ENCODE data around the gene TF.

Gene TF

GRCh38 chr3:133701435-133702358 is 44.5 kb upstream of the TF start:
- Mint-ChIP-seq H3K36me3 (ENCODE audit: low read depth) (no peaks in the 10 kb centered on the region), H3K27me3 (ENCODE audit: low read depth) (peaks cover 4% of the 10 kb centered on the region), H3K9me3 (no peaks in the 10 kb centered on the region), H3K4me3 (no peak overlapping the region), H3K27ac (no peak overlapping the region), H3K4me1 (no peaks in the 10 kb centered on the region)
- TF ChIP-seq, protein P1, sequence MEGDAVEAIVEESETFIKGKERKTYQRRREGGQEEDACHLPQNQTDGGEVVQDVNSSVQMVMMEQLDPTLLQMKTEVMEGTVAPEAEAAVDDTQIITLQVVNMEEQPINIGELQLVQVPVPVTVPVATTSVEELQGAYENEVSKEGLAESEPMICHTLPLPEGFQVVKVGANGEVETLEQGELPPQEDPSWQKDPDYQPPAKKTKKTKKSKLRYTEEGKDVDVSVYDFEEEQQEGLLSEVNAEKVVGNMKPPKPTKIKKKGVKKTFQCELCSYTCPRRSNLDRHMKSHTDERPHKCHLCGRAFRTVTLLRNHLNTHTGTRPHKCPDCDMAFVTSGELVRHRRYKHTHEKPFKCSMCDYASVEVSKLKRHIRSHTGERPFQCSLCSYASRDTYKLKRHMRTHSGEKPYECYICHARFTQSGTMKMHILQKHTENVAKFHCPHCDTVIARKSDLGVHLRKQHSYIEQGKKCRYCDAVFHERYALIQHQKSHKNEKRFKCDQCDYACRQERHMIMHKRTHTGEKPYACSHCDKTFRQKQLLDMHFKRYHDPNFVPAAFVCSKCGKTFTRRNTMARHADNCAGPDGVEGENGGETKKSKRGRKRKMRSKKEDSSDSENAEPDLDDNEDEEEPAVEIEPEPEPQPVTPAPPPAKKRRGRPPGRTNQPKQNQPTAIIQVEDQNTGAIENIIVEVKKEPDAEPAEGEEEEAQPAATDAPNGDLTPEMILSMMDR (IDR thresholded peaks at IDR 0.05; ENCODE audit: unreplicated experiment in 3 of 3): no peak

DNA sequence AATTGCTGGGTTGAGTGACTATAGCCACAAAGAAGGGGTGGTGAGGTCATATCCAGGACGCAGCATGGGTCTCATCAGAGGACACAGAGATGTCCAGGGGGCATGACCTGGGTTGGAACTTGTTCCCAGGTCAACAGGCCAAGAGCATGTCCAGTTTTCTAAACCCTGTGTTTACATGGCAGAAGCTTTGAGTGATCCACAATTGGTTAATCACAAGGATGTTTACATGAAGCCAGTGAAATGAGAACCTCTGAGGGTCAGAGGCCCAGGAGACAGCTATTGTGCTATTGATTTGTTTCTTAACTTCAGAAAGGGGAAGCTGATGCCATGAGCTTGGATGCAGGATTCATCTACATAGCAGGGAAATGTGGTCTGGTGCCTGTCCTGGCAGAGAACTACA is 42.3 kb upstream of the TF start:
- no peaks in the 10 kb centered on the region for H3K36me3 Mint-ChIP-seq (ENCODE audit: low read depth)
- no peak overlapping the region for H3K4me3 Mint-ChIP-seq
- no peaks in the 10 kb centered on the region for H3K4me1 Mint-ChIP-seq
- H3K9me3 Mint-ChIP-seq: no peaks in the 10 kb centered on the region
- H3K27me3 Mint-ChIP-seq (ENCODE audit: low read depth): peaks cover 4% of the 10 kb centered on the region
- TF ChIP-seq, protein P1 (IDR thresholded peaks at IDR 0.05; ENCODE audit: unreplicated experiment in 3 of 3): no peak
- H3K27ac Mint-ChIP-seq: no peak overlapping the region

DNA sequence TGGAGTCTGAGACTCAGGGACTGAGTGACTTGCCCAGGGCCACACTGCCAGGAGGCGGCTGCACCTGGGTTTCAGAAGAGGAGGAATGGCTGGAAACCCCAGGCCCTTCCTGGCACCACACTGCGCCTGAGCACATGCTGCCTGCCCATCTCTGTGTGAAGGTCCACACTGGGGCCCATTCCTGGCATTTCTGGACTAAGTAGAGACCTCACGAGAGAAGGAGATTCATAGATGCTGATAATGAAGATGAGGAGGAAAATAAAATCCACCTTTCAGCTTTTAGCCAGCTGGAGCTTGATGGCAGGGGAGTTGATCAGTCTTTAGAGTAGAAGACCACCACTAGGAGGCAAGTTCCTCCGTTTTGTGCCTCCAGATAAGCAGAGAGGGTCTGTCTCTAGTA is 40.2 kb upstream of the TF start:
- H3K27ac Mint-ChIP-seq: no peak overlapping the region
- TF ChIP-seq, protein P1 (IDR thresholded peaks at IDR 0.05; ENCODE audit: unreplicated experiment in 3 of 3): no peak
- H3K4me1 Mint-ChIP-seq: no peaks in the 10 kb centered on the region
- H3K9me3 Mint-ChIP-seq: no peaks in the 10 kb centered on the region
- H3K4me3 Mint-ChIP-seq: no peak overlapping the region
- H3K36me3 Mint-ChIP-seq (ENCODE audit: low read depth): no peaks in the 10 kb centered on the region
- peaks cover 4% of the 10 kb centered on the region for H3K27me3 Mint-ChIP-seq (ENCODE audit: low read depth)

DNA sequence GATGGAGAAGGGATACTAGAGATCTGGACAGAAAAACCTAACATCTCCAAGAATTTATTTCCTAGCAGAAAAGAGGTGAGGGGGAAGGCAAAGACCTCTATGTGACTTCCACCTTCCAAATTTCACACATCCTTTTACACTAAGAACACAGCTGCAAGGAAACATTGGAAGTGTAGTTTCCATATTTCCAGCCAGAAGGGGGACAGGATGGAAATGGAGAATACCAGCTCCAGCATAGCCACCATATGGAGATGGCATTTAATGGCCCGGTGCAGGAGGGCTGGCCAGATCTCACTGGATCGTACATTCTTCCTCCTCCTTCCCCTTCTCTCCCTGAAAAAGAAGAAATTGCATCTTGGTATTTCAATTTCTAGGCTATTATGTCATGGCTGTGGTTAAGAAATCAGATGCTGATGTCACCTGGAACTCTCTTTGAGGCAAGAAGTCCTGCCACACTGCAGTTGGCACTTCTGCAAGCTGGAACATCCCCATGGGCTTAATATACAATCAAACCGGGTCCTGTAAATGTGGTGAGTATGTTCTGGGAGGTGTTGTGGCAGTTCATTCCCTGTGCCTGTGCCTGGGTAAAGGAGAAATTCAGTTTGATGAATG is 36.9 kb upstream of the TF start:
- H3K27ac Mint-ChIP-seq: no peak overlapping the region
- TF ChIP-seq, protein P1 (IDR thresholded peaks at IDR 0.05; ENCODE audit: unreplicated experiment in 3 of 3): no peak
- H3K4me3 Mint-ChIP-seq: no peak overlapping the region
- no peaks in the 10 kb centered on the region for H3K4me1 Mint-ChIP-seq
- no peaks in the 10 kb centered on the region for H3K9me3 Mint-ChIP-seq
- H3K27me3 Mint-ChIP-seq (ENCODE audit: low read depth): peaks cover 4% of the 10 kb centered on the region
- no peaks in the 10 kb centered on the region for H3K36me3 Mint-ChIP-seq (ENCODE audit: low read depth)

GRCh38 chr3:133711013-133711412 is 35.2 kb upstream of the TF start:
- no peak overlapping the region for H3K27ac Mint-ChIP-seq
- TF ChIP-seq, protein P1 (IDR thresholded peaks at IDR 0.05; ENCODE audit: unreplicated experiment in 3 of 3): no peak
- no peaks in the 10 kb centered on the region for H3K27me3 Mint-ChIP-seq (ENCODE audit: low read depth)
- no peaks in the 10 kb centered on the region for H3K9me3 Mint-ChIP-seq
- H3K4me3 Mint-ChIP-seq: no peak overlapping the region
- H3K36me3 Mint-ChIP-seq (ENCODE audit: low read depth): no peaks in the 10 kb centered on the region
- H3K4me1 Mint-ChIP-seq: no peaks in the 10 kb centered on the region

Measured in nephron (organoid).